KMS-11 (cell line): ENCODE measurements around the gene SUGCT.
A peak's percentile ranks its signal among the peaks of the same experiment; 100 is the strongest.

Experiments used
- H2AFZ ChIP-seq: fragments of 200-600 bp; sonication (generic); 2 replicates; pipeline ENCODE4 v1.6.1; 2016; ENCODE audit warnings: antibody characterized with exemption, mixed run types, low read depth
- H3K27ac ChIP-seq: fragments of 200-600 bp; sonication (generic); 2 replicates; pipeline ENCODE4 v1.6.1; 2016; ENCODE audit warnings: mild to moderate bottlenecking, mixed run types
- H3K27me3 ChIP-seq: fragments of 200-600 bp; sonication (generic); 2 replicates; pipeline ENCODE4 v1.6.1; 2017; ENCODE audit warnings: mild to moderate bottlenecking, low read depth, mixed run types, moderate library complexity; ENCODE audit not compliant: insufficient read depth
- H3K36me3 ChIP-seq: fragments of 200-600 bp; sonication (generic); 2 replicates; pipeline ENCODE4 v1.6.1; 2017; ENCODE audit warnings: mild to moderate bottlenecking, mixed run types; ENCODE audit not compliant: insufficient read depth
- H3K4me1 ChIP-seq: fragments of 200-600 bp; sonication (generic); 2 replicates; pipeline ENCODE4 v1.6.1; 2016; ENCODE audit warnings: mild to moderate bottlenecking, low read depth, mixed run types; ENCODE audit not compliant: poor library complexity, severe bottlenecking
- H3K4me2 ChIP-seq: fragments of 200-600 bp; sonication (generic); 2 replicates; pipeline ENCODE4 v1.7.0; 2016; ENCODE audit warnings: mild to moderate bottlenecking, mixed run types
- H3K4me3 ChIP-seq: fragments of 200-600 bp; sonication (generic); IDR thresholded peaks from 2 replicates; pipeline ENCODE4 v1.6.1; 2017; ENCODE audit warnings: low read depth, low read length, mixed read lengths; ENCODE audit not compliant: insufficient read depth
- H3K79me2 ChIP-seq: fragments of 200-600 bp; sonication (generic); 2 replicates; pipeline ENCODE4 v1.6.1; 2016; ENCODE audit warnings: low read depth, mixed run types; ENCODE audit not compliant: insufficient read depth
- H3K9ac ChIP-seq: fragments of 200-600 bp; sonication (generic); 2 replicates; pipeline ENCODE4 v1.6.1; 2016; ENCODE audit warnings: mild to moderate bottlenecking, mixed run types
- H4K20me1 ChIP-seq: fragments of 200-600 bp; sonication (generic); 2 replicates; pipeline ENCODE4 v1.6.1; 2016; ENCODE audit warnings: mild to moderate bottlenecking, mixed run types; ENCODE audit not compliant: insufficient read depth
- TF ChIP-seq, protein P1 (sequence below): fragments of 200-600 bp; sonication (generic); conservative IDR thresholded peaks from 2 replicates; pipeline ENCODE4 v1.6.1; 2017; ENCODE audit warnings: low read depth, mild to moderate bottlenecking, antibody characterized with exemption, low read length, moderate library complexity, mixed read lengths

SUGCT gene

DNA sequence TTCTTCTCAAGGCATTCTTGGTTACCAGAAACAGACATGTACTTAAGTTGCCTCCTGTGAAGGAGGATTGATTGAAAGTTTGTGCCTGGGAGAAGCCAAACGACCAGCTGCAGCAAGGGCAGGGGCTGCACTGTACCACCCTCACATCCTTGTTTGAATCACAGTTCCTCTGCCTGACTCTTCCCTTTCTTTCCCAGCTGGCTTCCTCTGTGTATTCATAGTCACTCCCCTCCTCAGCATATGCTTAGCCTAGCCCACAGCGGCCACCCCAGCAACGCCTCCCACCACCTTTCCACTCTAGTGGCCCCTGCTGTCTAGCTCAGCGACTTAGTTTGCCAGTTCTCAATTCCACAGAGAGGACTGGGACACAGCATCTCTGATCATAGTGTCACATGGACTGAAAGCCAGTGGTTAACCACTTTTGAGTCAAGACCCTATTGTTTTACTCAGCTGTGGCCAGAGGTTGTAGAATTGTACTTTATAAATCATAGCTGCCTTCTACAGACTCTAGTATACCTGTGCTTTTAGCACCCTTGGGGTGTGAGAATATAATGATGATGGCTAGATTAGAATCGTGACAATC, 643.0 kb downstream of the SUGCT start:
- no peaks in the 10 kb centered on the region for H3K36me3 ChIP-seq
- peak overlapping the region; percentile 18; the same call in 1 of the 2 replicates for H3K4me2 ChIP-seq
- H3K27me3 ChIP-seq = no peaks in the 10 kb centered on the region
- no peak overlapping the region for H2AFZ ChIP-seq
- TF ChIP-seq, protein P1, sequence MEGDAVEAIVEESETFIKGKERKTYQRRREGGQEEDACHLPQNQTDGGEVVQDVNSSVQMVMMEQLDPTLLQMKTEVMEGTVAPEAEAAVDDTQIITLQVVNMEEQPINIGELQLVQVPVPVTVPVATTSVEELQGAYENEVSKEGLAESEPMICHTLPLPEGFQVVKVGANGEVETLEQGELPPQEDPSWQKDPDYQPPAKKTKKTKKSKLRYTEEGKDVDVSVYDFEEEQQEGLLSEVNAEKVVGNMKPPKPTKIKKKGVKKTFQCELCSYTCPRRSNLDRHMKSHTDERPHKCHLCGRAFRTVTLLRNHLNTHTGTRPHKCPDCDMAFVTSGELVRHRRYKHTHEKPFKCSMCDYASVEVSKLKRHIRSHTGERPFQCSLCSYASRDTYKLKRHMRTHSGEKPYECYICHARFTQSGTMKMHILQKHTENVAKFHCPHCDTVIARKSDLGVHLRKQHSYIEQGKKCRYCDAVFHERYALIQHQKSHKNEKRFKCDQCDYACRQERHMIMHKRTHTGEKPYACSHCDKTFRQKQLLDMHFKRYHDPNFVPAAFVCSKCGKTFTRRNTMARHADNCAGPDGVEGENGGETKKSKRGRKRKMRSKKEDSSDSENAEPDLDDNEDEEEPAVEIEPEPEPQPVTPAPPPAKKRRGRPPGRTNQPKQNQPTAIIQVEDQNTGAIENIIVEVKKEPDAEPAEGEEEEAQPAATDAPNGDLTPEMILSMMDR = no peak
- H3K79me2 ChIP-seq = no peaks in the 10 kb centered on the region
- H3K27ac ChIP-seq = no peak overlapping the region
- no peak overlapping the region for H3K4me3 ChIP-seq
- H4K20me1 ChIP-seq = no peaks in the 10 kb centered on the region
- no peak overlapping the region for H3K9ac ChIP-seq
- peaks cover 13% of the 10 kb centered on the region for H3K4me1 ChIP-seq

DNA sequence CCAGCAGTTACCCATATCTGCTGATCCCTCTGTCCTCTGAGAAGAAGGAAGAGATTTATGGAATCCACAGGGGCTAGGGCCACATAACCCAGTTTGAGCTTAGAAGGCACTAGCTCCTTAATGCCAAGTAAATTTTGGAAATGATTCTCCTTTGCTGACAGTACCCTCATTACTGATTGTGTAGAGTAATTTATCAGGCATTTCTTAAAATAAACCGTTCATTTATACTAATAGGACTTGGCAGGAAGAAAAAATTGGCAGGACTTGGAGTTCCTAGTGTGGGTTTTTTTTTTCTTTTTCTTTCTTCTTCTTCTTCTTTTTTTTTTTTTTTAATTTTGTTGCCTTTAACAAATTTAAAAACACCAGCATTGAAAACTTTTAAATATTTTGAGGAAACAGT, 645.7 kb downstream of the SUGCT start:
- H3K79me2 ChIP-seq = no peaks in the 10 kb centered on the region

DNA sequence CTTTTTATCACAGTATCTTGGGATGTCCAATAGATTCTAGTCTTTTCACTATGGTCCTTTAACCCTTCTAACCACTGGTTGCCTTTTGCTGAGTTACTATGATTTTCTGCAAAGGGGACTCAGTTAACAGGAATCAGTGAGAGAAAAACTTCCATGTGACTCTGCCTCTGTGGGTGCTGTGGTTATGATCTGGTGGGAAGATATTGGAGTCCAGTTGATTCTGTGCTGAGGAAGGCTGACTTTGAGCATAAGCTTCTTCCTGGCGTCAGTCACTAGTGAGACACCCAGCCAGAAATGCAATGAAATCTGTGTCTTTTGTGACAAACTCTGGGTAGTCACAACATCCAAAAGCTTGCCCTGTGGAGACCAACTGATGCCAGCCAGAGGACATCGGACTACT, 648.0 kb downstream of the SUGCT start:
- peaks cover 8% of the 10 kb centered on the region for H3K4me1 ChIP-seq
- H3K4me2 ChIP-seq = no peak overlapping the region
- H3K27me3 ChIP-seq = no peaks in the 10 kb centered on the region
- no peak overlapping the region for H3K4me3 ChIP-seq
- H3K9ac ChIP-seq = no peak overlapping the region
- H2AFZ ChIP-seq = no peak overlapping the region
- H3K27ac ChIP-seq = no peak overlapping the region
- TF ChIP-seq, protein P1 = no peak
- H4K20me1 ChIP-seq = no peaks in the 10 kb centered on the region
- no peaks in the 10 kb centered on the region for H3K36me3 ChIP-seq
- no peaks in the 10 kb centered on the region for H3K79me2 ChIP-seq

More for the DNA sequence above, 645.7 kb downstream of the SUGCT start:
- no peaks in the 10 kb centered on the region for H3K36me3 ChIP-seq
- H3K27ac ChIP-seq = no peak overlapping the region
- no peak overlapping the region for H3K4me2 ChIP-seq
- TF ChIP-seq, protein P1 = no peak
- no peak overlapping the region for H3K4me3 ChIP-seq
- H3K27me3 ChIP-seq = no peaks in the 10 kb centered on the region
- no peak overlapping the region for H3K9ac ChIP-seq
- no peaks in the 10 kb centered on the region for H4K20me1 ChIP-seq
- no peak overlapping the region for H2AFZ ChIP-seq
- H3K4me1 ChIP-seq = peaks cover 13% of the 10 kb centered on the region

DNA sequence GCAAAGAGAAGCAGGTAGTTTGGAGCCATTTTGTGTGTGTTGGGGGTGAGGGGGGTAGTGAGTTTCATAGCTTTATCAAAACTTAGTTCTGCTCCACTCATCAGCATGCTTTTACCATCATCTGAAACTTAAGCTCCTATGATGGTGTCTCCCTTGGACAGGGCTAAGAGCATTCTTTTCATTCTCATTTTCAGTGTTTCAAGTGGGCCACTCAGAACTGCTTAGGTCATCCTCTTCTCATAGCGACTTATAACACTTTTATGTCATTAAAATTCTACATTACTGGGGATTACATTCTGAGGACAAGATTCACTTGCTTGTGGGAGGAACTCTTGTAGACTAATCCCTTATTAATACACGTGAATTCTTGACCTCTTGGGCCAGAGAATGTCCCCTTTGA, 649.4 kb downstream of the SUGCT start:
- Histone ChIP-seq H3K9ac (no peak overlapping the region), H3K27me3 (no peaks in the 10 kb centered on the region), H2AFZ (no peak overlapping the region), H3K4me2 (no peak overlapping the region), H3K79me2 (no peaks in the 10 kb centered on the region), H3K4me3 (no peak overlapping the region), H4K20me1 (no peaks in the 10 kb centered on the region), H3K27ac (no peak overlapping the region), H3K4me1 (no peaks in the 10 kb centered on the region), H3K36me3 (no peaks in the 10 kb centered on the region)
- TF ChIP-seq, protein P1 = no peak
